ENCODE measurements around the gene NCOA3. TPM values are rescaled to one million over a fixed set of nuclear protein-coding genes. Genes with fewer than 3 reads are reported as not detected.
"Not testable (repeated sequence)": the region's sequence is repeated elsewhere in the genome, so short reads cannot be mapped to it uniquely, and the experiment has no call there.

NCOA3 gene
- total and polyA plus RNA-seq, 3 donors from 2014 or later: 18.1 to 32.5 (median 27.6) TPM

- intact Hi-C loops (cut with DNase I; ENCODE audit: low total_unique reads): no loop called here
- no peaks in the 10 kb centered on the region for H3K36me3 ChIP-seq (ENCODE audit: low read depth, missing control alignments)
- no peak for DNase-seq
- no peak overlapping the region for H3K4me3 ChIP-seq
- no peaks in the 10 kb centered on the region for H3K9me3 ChIP-seq
- H3K27ac ChIP-seq: no peak overlapping the region
- WGBS, 2 donors: 90 to 96% methylated on average over 9 of the region's 9 CpGs
- H3K4me1 ChIP-seq: no peaks in the 10 kb centered on the region
- H3K27me3 ChIP-seq: no peaks in the 10 kb centered on the region
- TF ChIP-seq, protein P1, sequence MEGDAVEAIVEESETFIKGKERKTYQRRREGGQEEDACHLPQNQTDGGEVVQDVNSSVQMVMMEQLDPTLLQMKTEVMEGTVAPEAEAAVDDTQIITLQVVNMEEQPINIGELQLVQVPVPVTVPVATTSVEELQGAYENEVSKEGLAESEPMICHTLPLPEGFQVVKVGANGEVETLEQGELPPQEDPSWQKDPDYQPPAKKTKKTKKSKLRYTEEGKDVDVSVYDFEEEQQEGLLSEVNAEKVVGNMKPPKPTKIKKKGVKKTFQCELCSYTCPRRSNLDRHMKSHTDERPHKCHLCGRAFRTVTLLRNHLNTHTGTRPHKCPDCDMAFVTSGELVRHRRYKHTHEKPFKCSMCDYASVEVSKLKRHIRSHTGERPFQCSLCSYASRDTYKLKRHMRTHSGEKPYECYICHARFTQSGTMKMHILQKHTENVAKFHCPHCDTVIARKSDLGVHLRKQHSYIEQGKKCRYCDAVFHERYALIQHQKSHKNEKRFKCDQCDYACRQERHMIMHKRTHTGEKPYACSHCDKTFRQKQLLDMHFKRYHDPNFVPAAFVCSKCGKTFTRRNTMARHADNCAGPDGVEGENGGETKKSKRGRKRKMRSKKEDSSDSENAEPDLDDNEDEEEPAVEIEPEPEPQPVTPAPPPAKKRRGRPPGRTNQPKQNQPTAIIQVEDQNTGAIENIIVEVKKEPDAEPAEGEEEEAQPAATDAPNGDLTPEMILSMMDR (IDR thresholded peaks at IDR 0.05): no peak
- no peak for TF ChIP-seq POLR2A (IDR thresholded peaks at IDR 0.05)
Measured at GRCh38 chr20:47459344-47460073, 42.2 kb upstream of the NCOA3 start.

DNA sequence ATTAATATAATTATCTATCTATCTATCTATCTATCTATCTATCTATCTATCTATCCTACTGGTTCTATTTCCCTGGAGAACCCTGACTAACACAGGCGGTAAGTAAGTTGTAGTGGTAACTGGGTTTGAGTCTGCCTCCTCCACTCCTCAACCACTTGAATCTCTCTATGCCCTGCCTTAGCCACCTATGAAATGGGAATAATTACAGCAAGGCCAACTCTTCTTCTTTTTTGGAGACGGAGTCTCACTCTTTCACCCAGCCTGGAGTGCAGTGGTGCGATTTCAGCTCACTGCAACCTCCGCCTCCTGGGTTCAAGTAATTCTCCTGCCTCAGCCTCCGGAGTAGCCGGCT lies 41.0 kb upstream of the NCOA3 start:
- H3K36me3 ChIP-seq (ENCODE audit: low read depth, missing control alignments); intact Hi-C loops (cut with DNase I; ENCODE audit: low total_unique reads); H3K4me3 ChIP-seq; DNase-seq; H3K27ac ChIP-seq; H3K4me1 ChIP-seq; H3K27me3 ChIP-seq; H3K9me3 ChIP-seq: not testable (repeated sequence)
- 89 to 99% methylated on average over 6 of the region's 6 CpGs for WGBS, 2 donors

GRCh38 chr20:47461120-47461685 lies 40.5 kb upstream of the NCOA3 start:
- no peaks in the 10 kb centered on the region for H3K36me3 ChIP-seq (ENCODE audit: low read depth, missing control alignments)
- intact Hi-C loops (cut with DNase I; ENCODE audit: low total_unique reads): no loop called here
- no peak overlapping the region for H3K4me3 ChIP-seq
- 74 to 82% methylated on average over 5 of the region's 5 CpGs for WGBS, 2 donors
- TF ChIP-seq, protein P1 (IDR thresholded peaks at IDR 0.05): no peak
- TF ChIP-seq POLR2A (IDR thresholded peaks at IDR 0.05): no peak
- no peaks in the 10 kb centered on the region for H3K4me1 ChIP-seq
- no peaks in the 10 kb centered on the region for H3K27me3 ChIP-seq
- no peak overlapping the region for H3K27ac ChIP-seq
- no peak for DNase-seq
- no peaks in the 10 kb centered on the region for H3K9me3 ChIP-seq

DNA sequence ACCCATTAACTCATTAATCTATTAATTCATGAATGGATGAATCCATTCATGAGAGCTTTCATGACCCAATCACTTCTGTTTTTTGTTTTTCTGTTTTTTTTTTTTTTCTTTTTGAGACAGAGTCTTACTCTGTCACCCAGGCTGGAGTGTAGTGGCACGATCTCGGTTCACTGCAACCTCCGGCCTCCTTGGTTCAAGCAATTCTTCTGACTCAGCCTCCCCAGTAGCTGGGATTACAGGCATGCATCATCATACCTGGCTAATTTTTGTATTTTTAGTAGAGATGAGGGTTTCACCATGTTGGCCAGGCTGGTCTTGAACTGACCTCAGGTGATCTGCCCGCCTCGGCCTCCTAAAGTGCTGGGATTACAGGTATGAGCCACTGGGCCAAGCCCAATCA lies 39.8 kb upstream of the NCOA3 start:
- H3K27me3 ChIP-seq; H3K9me3 ChIP-seq; H3K36me3 ChIP-seq (ENCODE audit: low read depth, missing control alignments); H3K4me3 ChIP-seq; intact Hi-C loops (cut with DNase I; ENCODE audit: low total_unique reads); H3K27ac ChIP-seq; DNase-seq; H3K4me1 ChIP-seq: not testable (repeated sequence)
- WGBS, 2 donors: 96 to 97% methylated on average over 5 of the region's 5 CpGs

DNA sequence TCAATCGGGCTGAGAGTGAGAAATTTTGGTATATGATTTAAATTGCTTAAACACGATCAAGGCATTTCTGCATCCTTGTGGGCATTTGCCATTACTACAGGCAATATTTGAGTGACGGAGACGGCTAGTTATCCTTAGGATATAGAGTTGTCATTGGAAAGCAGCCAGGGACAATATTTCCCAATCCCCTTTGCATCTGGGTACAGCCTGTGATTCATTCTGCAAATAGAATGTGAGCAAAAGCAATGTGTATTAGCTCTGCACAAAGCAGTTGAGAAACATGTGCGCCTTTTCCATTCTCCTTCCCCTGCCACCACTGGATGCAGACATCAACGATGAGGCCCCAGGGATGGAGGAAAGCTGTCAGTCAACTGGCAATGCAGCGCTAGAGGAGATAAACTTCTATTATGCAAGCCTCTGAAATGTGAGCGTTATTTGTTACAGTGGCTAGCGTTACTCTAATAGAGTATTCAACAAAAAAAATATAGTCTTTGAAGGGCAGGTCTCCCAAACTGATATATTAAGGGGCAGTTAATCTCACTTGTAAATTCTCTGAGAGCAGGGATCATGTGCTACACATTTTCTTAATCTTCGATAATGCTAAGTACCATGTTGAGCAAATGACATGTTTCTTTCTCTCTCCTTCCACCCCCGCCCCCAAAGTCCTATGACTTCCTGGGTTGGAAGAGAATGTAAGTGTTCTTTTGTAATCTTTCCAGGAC lies 37.1 kb upstream of the NCOA3 start:
- intact Hi-C loops (cut with DNase I; ENCODE audit: low total_unique reads): no loop called here
- no peaks in the 10 kb centered on the region for H3K27me3 ChIP-seq
- H3K4me3 ChIP-seq: no peak overlapping the region
- 34 to 44% methylated on average over 11 of the region's 11 CpGs for WGBS, 2 donors
- H3K36me3 ChIP-seq (ENCODE audit: low read depth, missing control alignments): no peaks in the 10 kb centered on the region
- peak; percentile 45 for DNase-seq
- H3K9me3 ChIP-seq: no peaks in the 10 kb centered on the region
- H3K4me1 ChIP-seq: no peaks in the 10 kb centered on the region
- peak overlapping the region in 1 of 2 donors; percentile 50 for H3K27ac ChIP-seq
- TF ChIP-seq POLR2A (IDR thresholded peaks at IDR 0.05): no peak
- TF ChIP-seq, protein P1 (IDR thresholded peaks at IDR 0.05): peak in 2 of 3 experiments; percentile 19 to 31
